Umbilical cord (tissue), 2 donors: ENCODE measurements around the gene TRIM24. TPM values are rescaled to one million over a fixed set of nuclear protein-coding genes. Genes with fewer than 3 reads are reported as not detected.
A peak's percentile ranks its signal among the peaks of the same experiment; 100 is the strongest.

Source experiments
- DNase-seq: peaks from one replicate; pipeline ENCODE4 v3.0.0-alpha.2; 2015; ENCODE audit warnings: low spot score
- total RNA-seq: library from RNA; depleted of rRNA; stranded (reverse); fragments of >200 nt; gene quantifications from one replicate; pipeline ENCODE4 v1.2.3, GENCODE V29; 2014; ENCODE audit warnings: low replicate concordance; ENCODE audit not compliant: insufficient read depth

The TRIM24 gene
- total RNA-seq, 1 donor from 2014 or later: 20.0 TPM

- DNase-seq: no peak
These were observed 115.9 kb downstream of the TRIM24 start for GRCh38 chr7:138575897-138576428.

GRCh38 chr7:138579136-138579535 lies 119.1 kb downstream of the TRIM24 start:
- DNase-seq: no peak

- no peak for DNase-seq
These were observed 119.6 kb downstream of the TRIM24 start for GRCh38 chr7:138579671-138580070.

- DNase-seq: no peak
These were observed 121.0 kb downstream of the TRIM24 start for GRCh38 chr7:138581065-138581464.

- no peak for DNase-seq
These were observed 124.2 kb downstream of the TRIM24 start for GRCh38 chr7:138584283-138584682.

GRCh38 chr7:138584696-138585095 lies 124.6 kb downstream of the TRIM24 start:
- DNase-seq: peak; percentile 24

DNA sequence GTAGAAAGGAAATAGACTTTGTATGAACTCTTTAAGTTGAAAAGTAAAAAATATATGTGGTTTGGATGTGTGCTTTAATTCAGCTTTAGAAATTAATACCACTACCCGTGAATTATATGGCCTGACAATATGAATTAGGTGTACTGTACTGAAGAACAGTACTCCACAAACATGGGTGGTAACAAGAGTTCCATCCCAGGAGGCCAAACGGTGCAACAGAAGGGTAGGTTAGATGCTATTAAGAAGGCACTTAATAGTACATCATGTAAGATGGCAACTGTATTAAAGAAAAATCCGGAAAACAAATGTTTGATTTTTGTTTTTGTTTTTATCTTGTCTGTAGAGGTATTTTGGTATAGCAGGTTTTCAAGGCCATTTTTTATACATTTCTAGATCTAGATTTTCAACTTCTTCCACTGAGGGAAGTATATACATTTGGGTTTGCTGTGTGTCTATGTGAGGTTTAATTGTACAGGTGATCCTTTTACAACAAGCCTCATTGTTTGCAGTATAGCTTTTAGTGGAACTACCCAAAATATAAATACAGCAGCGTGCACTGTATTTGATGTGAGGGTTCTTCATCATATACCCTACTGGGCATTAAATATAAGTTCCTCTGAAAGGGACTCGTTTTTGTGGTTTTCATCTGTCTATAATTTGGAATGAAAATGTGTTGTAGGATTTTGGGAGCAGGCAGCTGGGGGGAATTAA lies 125.4 kb downstream of the TRIM24 start:
- no peak for DNase-seq

- no peak for DNase-seq
These were observed 127.4 kb downstream of the TRIM24 start for GRCh38 chr7:138587485-138587884.

GRCh38 chr7:138588986-138589385 lies 128.9 kb downstream of the TRIM24 start:
- no peak for DNase-seq

DNA sequence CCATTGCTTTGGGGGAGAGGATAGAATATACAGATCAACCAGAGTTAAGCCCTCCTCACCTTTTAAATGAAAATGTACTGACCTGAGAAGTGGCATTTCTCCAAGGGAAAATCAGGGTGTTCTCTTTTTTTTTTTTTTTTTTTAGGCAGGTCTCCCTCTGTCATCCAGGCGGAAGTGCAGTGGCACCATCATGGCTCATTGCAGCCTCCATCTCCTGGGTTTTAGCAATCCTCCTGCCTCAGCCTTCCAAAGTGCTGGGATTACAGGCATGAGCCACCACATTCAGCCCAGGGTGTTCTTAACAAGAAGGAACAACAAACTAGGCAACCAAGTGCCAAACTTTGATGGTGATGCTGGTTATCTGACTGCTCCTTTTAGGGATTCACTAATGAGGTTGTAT lies 130.1 kb downstream of the TRIM24 start:
- no peak for DNase-seq

DNA sequence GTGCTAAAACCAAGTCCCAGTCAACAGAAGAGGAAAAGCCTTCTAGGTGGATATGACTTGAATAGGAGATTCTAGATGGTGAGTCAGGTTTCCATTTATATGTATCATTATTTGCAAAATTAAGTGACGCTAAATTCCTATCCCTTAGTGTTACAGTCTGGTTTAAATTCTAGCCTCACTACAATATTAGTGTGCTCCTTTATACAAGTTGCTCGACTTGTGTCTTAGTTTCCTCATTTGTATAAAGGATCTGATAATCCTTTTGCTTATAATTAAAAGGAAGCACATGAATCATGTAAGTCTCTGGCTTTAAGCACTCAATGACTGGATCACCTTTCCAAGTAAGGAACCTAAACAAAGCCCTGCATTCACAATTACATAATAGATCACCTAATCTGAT lies 135.4 kb downstream of the TRIM24 start:
- DNase-seq: no peak

GRCh38 chr7:138602451-138602850 lies 142.4 kb downstream of the TRIM24 start:
- no peak for DNase-seq

- no peak for DNase-seq
These were observed 143.7 kb downstream of the TRIM24 start for GRCh38 chr7:138603549-138604318.

- DNase-seq: no peak
These were observed 146.2 kb downstream of the TRIM24 start for GRCh38 chr7:138606236-138606635.

GRCh38 chr7:138607216-138608126 lies 147.4 kb downstream of the TRIM24 start:
- no peak for DNase-seq

GRCh38 chr7:138608275-138608674 lies 148.2 kb downstream of the TRIM24 start:
- no peak for DNase-seq

DNA sequence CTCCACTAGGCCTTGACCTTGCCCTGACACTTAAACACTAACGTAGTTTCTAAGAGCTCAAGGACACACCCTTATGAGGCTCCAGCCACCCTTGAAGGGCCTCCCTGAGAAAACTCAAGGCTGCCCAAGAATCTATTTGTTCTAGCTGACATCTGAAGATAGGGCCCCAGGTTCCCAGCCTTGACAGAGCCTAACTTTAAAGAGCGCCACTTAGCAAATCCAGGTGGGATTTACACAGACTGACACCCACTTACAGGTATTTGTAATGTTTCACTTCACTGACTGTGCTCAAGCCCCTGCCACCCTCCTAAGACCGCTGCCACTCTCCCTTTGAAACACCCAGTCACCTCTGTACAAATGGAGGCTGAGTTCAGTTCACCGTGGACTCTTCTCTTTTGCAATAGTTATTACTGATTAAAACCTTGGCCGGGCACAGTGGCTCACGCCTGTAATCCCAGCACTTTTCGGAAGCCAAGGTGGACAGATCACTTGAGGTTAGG lies 150.7 kb downstream of the TRIM24 start:
- peak; percentile 18 for DNase-seq

DNA sequence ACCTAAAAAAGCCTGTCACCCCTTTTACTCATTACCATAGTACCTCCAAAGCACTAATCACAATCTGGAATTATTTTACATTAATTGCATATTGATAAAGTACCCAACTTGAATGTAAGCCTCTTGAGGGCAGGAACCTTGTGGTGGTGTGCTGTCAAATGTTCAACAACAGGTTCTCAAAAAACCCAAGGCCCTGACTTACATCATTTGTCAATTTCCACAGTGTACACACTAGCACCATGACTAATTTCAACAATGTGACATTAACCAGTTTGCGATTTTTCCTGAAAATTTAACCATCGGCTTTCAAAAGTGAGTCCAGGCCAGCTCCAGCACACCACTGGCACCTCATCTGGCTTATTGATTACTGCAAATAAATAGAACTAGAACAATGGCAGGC lies 153.6 kb downstream of the TRIM24 start:
- DNase-seq: no peak

- DNase-seq: no peak
These were observed 156.0 kb downstream of the TRIM24 start for GRCh38 chr7:138616085-138616484.

- DNase-seq: no peak
These were observed 158.4 kb downstream of the TRIM24 start for GRCh38 chr7:138618506-138618905.

DNA sequence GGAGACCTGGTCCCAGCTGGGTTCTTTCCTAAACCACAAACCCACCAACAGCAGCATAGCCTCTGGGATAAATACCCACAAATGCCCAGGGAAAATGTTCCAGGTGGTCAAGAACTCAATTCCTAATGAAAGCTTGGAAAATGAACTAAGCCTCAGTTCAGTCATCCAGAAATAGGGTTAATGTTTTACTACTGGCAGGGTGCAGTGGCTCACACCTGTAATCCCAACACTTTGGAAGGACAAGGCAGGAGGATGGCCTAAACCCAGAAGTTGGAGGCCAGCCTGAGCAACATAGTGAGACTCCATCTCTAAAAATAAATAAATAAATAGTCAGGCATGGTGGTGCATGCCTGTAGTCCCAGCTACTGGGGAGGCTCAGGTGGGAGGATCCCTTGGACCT lies 158.9 kb downstream of the TRIM24 start:
- DNase-seq: no peak

DNA sequence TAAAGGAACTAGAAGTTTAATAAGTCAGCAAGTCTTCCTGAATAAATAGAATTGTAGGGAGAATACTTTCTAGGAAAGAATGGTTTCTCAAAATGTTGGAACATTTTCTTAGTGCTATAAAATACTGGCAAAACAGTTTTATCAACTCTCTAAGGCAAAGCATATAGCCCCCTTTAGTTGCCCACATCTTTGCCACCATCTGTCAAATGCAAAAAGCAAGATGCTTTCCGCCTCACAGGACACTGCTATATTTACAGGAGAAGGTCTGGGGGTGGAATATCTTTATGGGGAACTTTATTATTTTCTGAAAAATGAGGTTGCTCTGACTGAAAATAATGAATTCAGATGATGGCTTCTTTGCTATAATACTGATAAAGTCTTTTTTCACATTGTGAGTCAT lies 162.8 kb downstream of the TRIM24 start:
- DNase-seq: no peak
